Ishikawa (cell line): Measurements from ENCODE around the gene ZBTB26.

Experiments
- EGR1 ChIP-seq: IDR thresholded peaks from 2 replicates; pipeline ENCODE4 v1.6.1; 2012
- NFIC ChIP-seq: IDR thresholded peaks from 2 replicates; pipeline ENCODE4 v1.6.1; 2012
- REST ChIP-seq: IDR thresholded peaks from 2 replicates; pipeline ENCODE4 v1.6.1; 2012; ENCODE audit warnings: low read depth, mild to moderate bottlenecking
- TEAD4 ChIP-seq: IDR thresholded peaks from 2 replicates; pipeline ENCODE4 v1.6.1; 2012
- USF1 ChIP-seq: IDR thresholded peaks from 2 replicates; pipeline ENCODE4 v1.6.1; 2012
- YY1 ChIP-seq: IDR thresholded peaks from 2 replicates; pipeline ENCODE4 v1.6.1; 2012; ENCODE audit warnings: low read depth
- ZBTB7A ChIP-seq: IDR thresholded peaks from 2 replicates; pipeline ENCODE4 v1.6.1; 2012; ENCODE audit warnings: low read depth

- TF ChIP-seq TEAD4 (no peak), EGR1 (no peak), REST (no peak), USF1 (no peak), NFIC (no peak), YY1 (no peak), ZBTB7A (no peak)
These were observed 47.3 kb upstream of the ZBTB26 start for GRCh38 chr9:122978601-122979000.
